Measurements from ENCODE around the gene CHRNA4. TPM values are rescaled to one million over a fixed set of nuclear protein-coding genes. Genes with fewer than 3 reads are reported as not detected.

The CHRNA4 gene
- total and polyA plus RNA-seq, 5 experiments from 2014 or later, result not detected

DNA sequence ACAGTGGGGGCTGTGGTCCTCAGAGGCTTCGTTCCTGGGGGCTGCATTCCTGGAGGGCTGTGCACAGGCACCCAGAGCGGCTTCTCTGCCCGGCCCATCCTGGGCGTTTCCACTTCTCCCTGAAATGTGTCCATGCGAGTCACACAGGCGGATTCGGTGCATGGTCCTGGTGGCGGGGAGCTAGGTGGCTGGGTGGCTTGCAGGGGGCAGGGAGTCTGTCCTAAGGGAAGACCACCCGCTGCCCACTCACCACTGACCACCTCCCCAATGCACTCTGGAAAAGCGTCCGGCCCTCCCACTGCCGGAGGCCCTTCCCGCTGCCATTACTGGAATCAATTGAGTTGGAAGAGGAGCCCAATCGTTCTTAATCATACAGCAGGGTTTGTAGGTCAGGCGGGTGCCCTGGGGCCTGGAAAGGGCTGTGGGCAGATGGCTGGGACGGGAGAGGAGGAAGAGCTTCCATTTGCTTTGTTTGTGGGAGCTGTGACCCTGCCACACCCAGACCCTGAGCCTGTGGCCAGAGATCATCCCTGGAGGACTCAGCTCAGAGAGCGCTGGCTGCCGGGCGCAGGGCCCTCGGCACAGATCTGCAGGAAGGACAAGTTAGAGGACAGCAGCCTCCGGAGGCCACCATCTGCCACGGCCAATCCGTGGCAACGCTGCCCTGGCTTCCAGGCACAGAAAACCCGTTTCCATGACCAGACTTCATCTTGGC lies 6.4 kb downstream of the CHRNA4 start:
- no peak overlapping the region for H3K27ac Mint-ChIP-seq
- H3K27me3 Mint-ChIP-seq, result peaks cover 0 to 28% (median 4%) of the 10 kb centered on the region in 5 donors
- no peaks in the 10 kb centered on the region for H3K36me3 Mint-ChIP-seq
- POLR2A ChIA-PET, result no interaction called here
- no peak overlapping the region for H3K4me3 Mint-ChIP-seq
- DNase-seq (no peak), ATAC-seq (no peak)
- H3K4me1 Mint-ChIP-seq, result no peaks in the 10 kb centered on the region
- H3K9me3 Mint-ChIP-seq, result peaks cover 0 to 9% (median 0%) of the 10 kb centered on the region in 9 donors

DNA sequence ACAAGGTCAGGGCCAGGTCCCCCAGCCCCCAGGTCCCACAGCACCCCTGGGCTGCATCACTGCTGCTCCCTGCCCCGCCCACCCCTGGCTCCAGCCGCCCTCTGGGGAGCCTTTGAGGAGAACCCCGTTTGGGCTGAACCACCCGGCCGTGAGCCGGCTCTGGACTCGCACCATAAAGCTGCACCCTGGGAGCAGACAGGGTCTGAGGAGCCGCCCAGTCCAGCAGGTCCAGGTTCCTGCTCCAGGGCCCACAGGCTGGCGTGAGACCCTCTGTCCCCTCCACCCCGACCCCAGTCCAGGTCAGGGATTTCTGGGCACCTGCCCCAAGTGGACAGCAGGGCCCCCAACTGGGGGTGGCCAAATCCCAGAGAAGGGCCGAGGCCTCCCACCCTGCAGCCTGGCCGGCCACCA lies 8.3 kb downstream of the CHRNA4 start:
- POLR2A ChIA-PET, result no interaction called here
- no peak overlapping the region for H3K27ac Mint-ChIP-seq
- ATAC-seq (no peak), DNase-seq (no peak)
- peaks cover 0 to 9% (median 0%) of the 10 kb centered on the region in 9 donors for H3K9me3 Mint-ChIP-seq
- no peak overlapping the region for H3K4me3 Mint-ChIP-seq
- peaks cover 0 to 16% (median 0%) of the 10 kb centered on the region in 5 donors for H3K27me3 Mint-ChIP-seq
- H3K4me1 Mint-ChIP-seq, result no peaks in the 10 kb centered on the region
- H3K36me3 Mint-ChIP-seq, result no peaks in the 10 kb centered on the region

- no peak for ATAC-seq
- POLR2A ChIA-PET, result no interaction called here
- Mint-ChIP-seq H3K36me3 (no peaks in the 10 kb centered on the region), H3K4me1 (no peaks in the 10 kb centered on the region), H3K27me3 (peaks cover 0 to 14% (median 0%) of the 10 kb centered on the region in 5 donors), H3K9me3 (peaks cover 0 to 9% (median 0%) of the 10 kb centered on the region in 9 donors), H3K27ac (no peak overlapping the region), H3K4me3 (no peak overlapping the region)
- no peak for DNase-seq
Measured at GRCh38 chr20:63351811-63352591, 9.1 kb downstream of the CHRNA4 start.

- H3K4me1 Mint-ChIP-seq, result no peaks in the 10 kb centered on the region
- ATAC-seq, result no peak
- no peaks in the 10 kb centered on the region for H3K36me3 Mint-ChIP-seq
- POLR2A ChIA-PET, result no interaction called here
- no peak overlapping the region for H3K4me3 Mint-ChIP-seq
- H3K9me3 Mint-ChIP-seq, result peaks cover 0 to 9% (median 0%) of the 10 kb centered on the region in 9 donors
- peak overlapping the region in 1 of 10 donors; percentile 71 for H3K27ac Mint-ChIP-seq
- DNase-seq, result no peak
- peaks cover 0 to 11% (median 0%) of the 10 kb centered on the region in 5 donors for H3K27me3 Mint-ChIP-seq
Measured at GRCh38 chr20:63351326-63351700, 9.8 kb downstream of the CHRNA4 start.

DNA sequence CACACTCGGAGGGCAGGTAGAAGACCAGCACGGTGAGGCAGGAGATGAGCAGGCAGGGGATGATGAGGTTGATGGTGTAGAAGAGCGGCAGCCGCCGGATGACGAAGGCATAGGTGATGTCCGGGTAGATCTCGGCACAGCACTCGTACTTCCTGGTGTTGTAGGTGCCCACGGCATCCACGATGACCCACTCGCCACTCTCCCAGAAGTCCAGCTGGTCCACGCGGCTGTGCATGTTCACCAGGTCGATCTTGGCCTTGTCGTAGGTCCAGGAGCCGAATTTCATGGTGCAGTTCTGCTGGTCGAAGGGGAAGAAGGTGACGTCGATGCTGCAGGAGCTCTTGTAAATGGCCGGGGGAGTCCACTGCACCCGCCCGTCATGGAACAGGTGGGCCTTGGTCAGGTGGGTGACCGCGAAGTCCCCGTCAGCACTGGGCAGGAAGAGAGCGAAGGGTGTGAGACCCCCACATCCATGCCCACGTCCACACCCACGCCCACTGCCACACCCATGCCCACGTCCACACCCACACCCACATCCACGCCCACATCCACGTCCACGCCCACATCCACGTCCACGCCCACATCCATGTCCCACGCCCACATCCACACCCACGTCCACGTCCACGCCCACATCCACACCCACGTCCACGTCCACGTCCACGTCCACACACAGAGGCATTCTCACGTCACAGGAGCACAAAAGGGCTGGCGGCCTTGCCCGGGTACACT lies 10.4 kb downstream of the CHRNA4 start:
- H3K9me3 Mint-ChIP-seq, result peaks cover 0 to 9% (median 0%) of the 10 kb centered on the region in 9 donors
- DNase-seq, result no peak
- H3K4me1 Mint-ChIP-seq, result no peaks in the 10 kb centered on the region
- H3K27me3 Mint-ChIP-seq, result peaks cover 0 to 10% (median 0%) of the 10 kb centered on the region in 5 donors
- H3K36me3 Mint-ChIP-seq, result no peaks in the 10 kb centered on the region
- H3K27ac Mint-ChIP-seq, result peak overlapping the region in 1 of 10 donors; percentile 71
- POLR2A ChIA-PET, result no interaction called here
- H3K4me3 Mint-ChIP-seq, result no peak overlapping the region
- ATAC-seq, result no peak

GRCh38 chr20:63350196-63350595 lies 11.0 kb downstream of the CHRNA4 start:
- Mint-ChIP-seq H3K4me3 (no peak overlapping the region), H3K4me1 (no peaks in the 10 kb centered on the region), H3K9me3 (peaks cover 0 to 9% (median 0%) of the 10 kb centered on the region in 9 donors), H3K36me3 (no peaks in the 10 kb centered on the region), H3K27ac (no peak overlapping the region), H3K27me3 (peaks cover 0 to 4% (median 0%) of the 10 kb centered on the region in 5 donors)
- ATAC-seq, result no peak
- no peak for DNase-seq
- POLR2A ChIA-PET, result no interaction called here

DNA sequence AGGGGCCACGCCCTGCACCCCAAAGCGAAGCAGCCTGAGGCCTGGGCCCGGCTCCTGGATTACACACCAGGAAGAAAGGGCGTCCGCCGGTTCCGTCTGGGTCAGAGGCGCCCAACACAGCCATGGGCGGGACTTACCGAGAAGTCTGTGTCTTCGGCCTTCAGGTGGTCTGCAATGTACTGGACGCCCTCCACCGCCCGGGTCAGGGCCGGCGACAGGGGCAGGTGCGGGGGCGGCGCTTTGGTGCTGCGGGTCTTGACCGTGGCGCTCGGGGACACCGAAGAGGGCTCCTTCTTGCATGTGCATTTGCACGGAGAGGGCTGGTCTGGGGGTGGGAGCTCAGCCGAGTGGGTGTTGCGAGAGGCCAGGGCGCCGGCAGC lies 11.6 kb downstream of the CHRNA4 start:
- Mint-ChIP-seq H3K27me3 (no peaks in the 10 kb centered on the region), H3K36me3 (no peaks in the 10 kb centered on the region), H3K27ac (no peak overlapping the region), H3K9me3 (peaks cover 0 to 9% (median 0%) of the 10 kb centered on the region in 9 donors), H3K4me1 (no peaks in the 10 kb centered on the region), H3K4me3 (no peak overlapping the region)
- POLR2A ChIA-PET, result no interaction called here
- ATAC-seq (no peak), DNase-seq (no peak)

GRCh38 chr20:63348828-63349515 lies 12.2 kb downstream of the CHRNA4 start:
- ATAC-seq, result no peak
- H3K4me3 Mint-ChIP-seq, result no peak overlapping the region
- POLR2A ChIA-PET, result no interaction called here
- peaks cover 0 to 9% (median 0%) of the 10 kb centered on the region in 9 donors for H3K9me3 Mint-ChIP-seq
- H3K36me3 Mint-ChIP-seq, result no peaks in the 10 kb centered on the region
- H3K27me3 Mint-ChIP-seq, result peaks cover 0 to 1% (median 0%) of the 10 kb centered on the region in 5 donors
- no peak for DNase-seq
- H3K4me1 Mint-ChIP-seq, result no peaks in the 10 kb centered on the region
- H3K27ac Mint-ChIP-seq, result no peak overlapping the region

- H3K4me3 Mint-ChIP-seq, result no peak overlapping the region
Measured at GRCh38 chr20:63347950-63348827, 13.0 kb downstream of the CHRNA4 start.

DNA sequence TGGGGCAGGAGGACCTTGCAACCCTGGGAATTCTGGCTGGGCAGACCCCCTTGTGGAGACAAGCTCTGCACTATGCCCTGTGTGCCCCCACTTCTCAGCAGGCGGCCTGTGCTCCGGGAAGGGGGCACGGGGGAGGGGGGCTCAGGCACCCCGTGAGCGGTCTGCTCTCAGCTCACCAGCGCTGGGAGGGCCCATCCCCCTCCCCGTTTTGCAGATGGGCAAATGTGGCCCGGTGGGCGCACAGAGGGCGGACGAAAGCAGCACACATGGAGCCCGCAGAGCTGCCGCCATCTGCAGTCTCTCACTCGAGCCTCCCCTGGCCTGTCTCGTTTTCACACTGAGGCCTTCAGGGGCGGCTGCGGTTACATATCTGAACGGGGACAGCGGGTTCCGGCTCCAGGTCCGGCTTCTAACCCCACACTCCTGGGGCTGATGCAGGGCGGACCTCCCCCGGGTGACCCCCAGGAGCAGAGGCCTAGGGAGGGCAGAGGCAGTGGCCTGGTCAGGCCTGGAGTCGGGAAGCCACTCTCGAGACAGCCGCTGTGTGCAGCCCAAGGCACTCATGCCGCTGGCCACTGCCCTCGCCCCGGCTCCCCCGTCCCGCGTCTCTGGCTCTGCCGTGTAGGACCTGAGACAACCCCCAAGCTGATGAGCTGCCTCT lies 13.9 kb downstream of the CHRNA4 start:
- DNase-seq (no peak), ATAC-seq (no peak)
- Mint-ChIP-seq H3K27me3 (peaks cover under 1 to 6% (median 3%) of the 10 kb centered on the region in 5 donors), H3K4me3 (no peak overlapping the region), H3K27ac (no peak overlapping the region), H3K36me3 (no peaks in the 10 kb centered on the region), H3K4me1 (no peaks in the 10 kb centered on the region), H3K9me3 (peaks cover 0 to 9% (median 0%) of the 10 kb centered on the region in 9 donors)
- POLR2A ChIA-PET, result no interaction called here

More at GRCh38 chr20:63347950-63348827, 13.0 kb downstream of the CHRNA4 start:
- Mint-ChIP-seq H3K27ac (no peak overlapping the region), H3K36me3 (no peaks in the 10 kb centered on the region), H3K27me3 (peaks cover 0 to 4% (median 0%) of the 10 kb centered on the region in 5 donors), H3K9me3 (peaks cover 0 to 9% (median 0%) of the 10 kb centered on the region in 9 donors), H3K4me1 (no peaks in the 10 kb centered on the region)
- DNase-seq (no peak), ATAC-seq (no peak)
- POLR2A ChIA-PET, result no interaction called here

Data from naive thymus-derived CD8-positive, alpha-beta T cell (primary cell).